DMS 273 (cell line): ENCODE results near the gene NDUFB10.

Source experiments
- DNase-seq: peaks from one replicate; lab custom pipeline; 2025; ENCODE audit not compliant: unreplicated experiment; lab: John Stamatoyannopoulos, UW

The NDUFB10 gene

GRCh38 chr16:1998852-1999801 is 39.8 kb downstream of the NDUFB10 start:
- no peak for DNase-seq

- DNase-seq: no peak
Observed at GRCh38 chr16:1999866-2000514, 40.7 kb downstream of the NDUFB10 start.

- DNase-seq: no peak
Observed at GRCh38 chr16:2001035-2001434, 41.7 kb downstream of the NDUFB10 start.

- DNase-seq: no peak
Observed at GRCh38 chr16:2001456-2002355, 42.4 kb downstream of the NDUFB10 start.

GRCh38 chr16:2002406-2003230 is 43.3 kb downstream of the NDUFB10 start:
- no peak for DNase-seq

- DNase-seq: no peak
Observed at GRCh38 chr16:2003231-2003826, 44.0 kb downstream of the NDUFB10 start.

GRCh38 chr16:2003827-2004641 is 44.7 kb downstream of the NDUFB10 start:
- peak; percentile 99 for DNase-seq

- peak; percentile 83 for DNase-seq
Observed at GRCh38 chr16:2004795-2005517, 45.6 kb downstream of the NDUFB10 start.

- DNase-seq: peak; percentile 87
Observed at GRCh38 chr16:2005646-2006045, 46.3 kb downstream of the NDUFB10 start.

- no peak for DNase-seq
Observed at GRCh38 chr16:2006317-2006716, 47.0 kb downstream of the NDUFB10 start.

- DNase-seq: peak; percentile 57
Observed at GRCh38 chr16:2007081-2007836, 47.9 kb downstream of the NDUFB10 start.

GRCh38 chr16:2008009-2008526 is 48.7 kb downstream of the NDUFB10 start:
- DNase-seq: peak; percentile 78

GRCh38 chr16:2008631-2009163 is 49.4 kb downstream of the NDUFB10 start:
- peak; percentile 79 for DNase-seq

- DNase-seq: peak; percentile 65
Observed at GRCh38 chr16:2009164-2009711, 49.9 kb downstream of the NDUFB10 start.

- peak; percentile 96 for DNase-seq
Observed at GRCh38 chr16:2009791-2010510, 50.6 kb downstream of the NDUFB10 start, which contains the start of gene ZNF598. Gene ZNF598 (minus strand): TSS chr16:2009821.
